Breast epithelium (tissue), 3 donors: ENCODE measurements around the gene STARD7.

Experiments used
- CTCF ChIP-seq, 3 donors: fragments of 450-650 bp; IDR thresholded peaks; one replicate each; pipeline ENCODE4 v1.5.1; 2016 to 2017; ENCODE audit warnings: antibody characterized with exemption in 3 of 3, mild to moderate bottlenecking in 3 of 3, moderate library complexity in 3 of 3
- POLR2A ChIP-seq: fragments of 450-650 bp; IDR thresholded peaks from one replicate; pipeline ENCODE4 v1.6.1; 2016; ENCODE audit warnings: antibody characterized with exemption, mild to moderate bottlenecking, moderate library complexity
- POLR2AphosphoS5 ChIP-seq, 3 donors: sonication (generic); formaldehyde crosslinking; IDR thresholded peaks; one replicate each; pipeline ENCODE4 v1.6.1; 2017; ENCODE audit warnings: antibody characterized with exemption in 3 of 3

- TF ChIP-seq CTCF (IDR thresholded peaks at IDR 0.05) (no peak), POLR2AphosphoS5 (IDR thresholded peaks at IDR 0.05) (no peak), POLR2A (no peak)
These were observed 62.8 kb downstream of the STARD7 start for GRCh38 chr2:96145848-96146152.
